ENCODE results near the gene NR2F6. TPM values are rescaled to one million over a fixed set of nuclear protein-coding genes. Genes with fewer than 3 reads are reported as not detected.

Gene NR2F6
- total RNA-seq, 3 donors from 2014 or later = 23.2 to 52.4 (median 34.7) TPM

DNA sequence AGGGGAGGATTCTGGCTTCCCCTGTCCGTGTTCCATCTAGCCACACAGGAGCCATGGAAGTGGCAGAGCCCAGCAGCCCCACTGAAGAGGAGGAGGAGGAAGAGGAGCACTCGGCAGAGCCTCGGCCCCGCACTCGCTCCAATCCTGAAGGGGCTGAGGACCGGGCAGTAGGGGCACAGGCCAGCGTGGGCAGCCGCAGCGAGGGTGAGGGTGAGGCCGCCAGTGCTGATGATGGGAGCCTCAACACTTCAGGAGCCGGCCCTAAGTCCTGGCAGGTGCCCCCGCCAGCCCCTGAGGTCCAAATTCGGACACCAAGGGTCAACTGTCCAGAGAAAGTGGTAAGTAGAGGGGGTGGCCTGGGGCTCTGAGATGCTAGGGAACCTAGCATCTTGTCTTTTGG, 23.0 kb upstream of the NR2F6 start:
- no peaks in the 10 kb centered on the region for H3K9me3 ChIP-seq
- no peak for DNase-seq (ENCODE audit: low spot score in 2 of 2)
- TF ChIP-seq POLR2A (IDR thresholded peaks at IDR 0.05) = no peak
- no peak for TF ChIP-seq POLR2AphosphoS5 (IDR thresholded peaks at IDR 0.05)
- TF ChIP-seq, protein P1, sequence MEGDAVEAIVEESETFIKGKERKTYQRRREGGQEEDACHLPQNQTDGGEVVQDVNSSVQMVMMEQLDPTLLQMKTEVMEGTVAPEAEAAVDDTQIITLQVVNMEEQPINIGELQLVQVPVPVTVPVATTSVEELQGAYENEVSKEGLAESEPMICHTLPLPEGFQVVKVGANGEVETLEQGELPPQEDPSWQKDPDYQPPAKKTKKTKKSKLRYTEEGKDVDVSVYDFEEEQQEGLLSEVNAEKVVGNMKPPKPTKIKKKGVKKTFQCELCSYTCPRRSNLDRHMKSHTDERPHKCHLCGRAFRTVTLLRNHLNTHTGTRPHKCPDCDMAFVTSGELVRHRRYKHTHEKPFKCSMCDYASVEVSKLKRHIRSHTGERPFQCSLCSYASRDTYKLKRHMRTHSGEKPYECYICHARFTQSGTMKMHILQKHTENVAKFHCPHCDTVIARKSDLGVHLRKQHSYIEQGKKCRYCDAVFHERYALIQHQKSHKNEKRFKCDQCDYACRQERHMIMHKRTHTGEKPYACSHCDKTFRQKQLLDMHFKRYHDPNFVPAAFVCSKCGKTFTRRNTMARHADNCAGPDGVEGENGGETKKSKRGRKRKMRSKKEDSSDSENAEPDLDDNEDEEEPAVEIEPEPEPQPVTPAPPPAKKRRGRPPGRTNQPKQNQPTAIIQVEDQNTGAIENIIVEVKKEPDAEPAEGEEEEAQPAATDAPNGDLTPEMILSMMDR (IDR thresholded peaks at IDR 0.05) = no peak
- intact Hi-C loops (cut with DNase I; ENCODE audit: low total_unique reads) = loop anchor here (5.0 kb wide), 1 partner anchor 641 kb away; the partner anchor contains the start of gene MED26
- H3K36me3 ChIP-seq = no peaks in the 10 kb centered on the region
- H3K27ac ChIP-seq = no peak overlapping the region
- H3K4me3 ChIP-seq = no peak overlapping the region
- H3K27me3 ChIP-seq = no peaks in the 10 kb centered on the region
- H3K4me1 ChIP-seq = peaks cover 0 to 5% of the 10 kb centered on the region in 2 donors

DNA sequence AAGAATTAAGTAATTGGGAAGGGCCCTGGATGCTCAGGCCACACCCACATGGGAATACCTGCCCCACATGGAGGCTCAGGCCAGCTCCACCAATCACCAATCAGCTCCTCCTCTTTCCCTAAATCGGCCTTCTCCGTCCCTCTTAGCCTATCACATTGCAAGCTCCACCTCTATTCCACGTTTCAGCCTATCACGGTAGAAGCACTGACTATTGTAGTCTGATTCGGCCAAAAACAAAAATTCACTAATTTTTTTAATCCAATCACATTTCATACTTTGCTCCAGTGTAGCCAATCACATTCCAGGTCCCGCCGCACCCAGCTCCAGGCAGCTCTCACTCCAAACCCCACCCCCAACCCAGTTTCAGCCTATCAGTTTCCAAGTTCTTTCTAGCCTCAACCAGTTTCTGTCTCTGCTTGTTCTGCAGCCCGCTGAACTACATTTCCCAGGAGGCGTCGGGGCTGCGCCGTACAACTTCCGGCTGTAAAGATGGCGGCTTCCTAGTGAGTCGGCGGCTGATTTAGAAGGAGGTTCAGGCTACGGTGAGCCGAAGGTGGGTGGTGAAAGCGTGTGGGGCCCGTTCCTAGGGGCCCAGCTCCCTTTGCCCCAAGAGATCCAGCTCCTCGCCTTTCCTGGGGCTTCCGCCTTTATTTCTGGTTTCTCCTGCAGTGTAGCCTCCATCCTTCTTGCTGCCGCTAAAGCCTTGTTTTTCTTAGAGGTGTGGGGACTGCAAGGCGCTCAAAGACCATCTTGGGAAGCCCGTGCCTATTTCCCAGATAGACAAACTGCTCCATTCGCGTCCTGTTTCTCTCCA, 21.5 kb upstream of the NR2F6 start, which contains the start of gene BABAM1:
TSS of gene BABAM1 (plus strand) at position 469 of the 814 bp plus-strand sequence. CDS start 1,364 bp downstream, outside the sequence.
- H3K27me3 ChIP-seq = no peaks in the 10 kb centered on the region
- H3K27ac ChIP-seq = peak within 1 kb of the TSS in 1 of 2 donors; percentile 78
- H3K4me3 ChIP-seq = peak within 1 kb of the TSS; percentile 75 to 94 (median 92)
- H3K36me3 ChIP-seq = no peaks in the 10 kb centered on the region
- H3K4me1 ChIP-seq = peaks cover 0 to 5% of the 10 kb centered on the region in 2 donors
- TF ChIP-seq POLR2A (IDR thresholded peaks at IDR 0.05) (peak; percentile 22), POLR2AphosphoS5 (IDR thresholded peaks at IDR 0.05) (peak in 2 of 3 donors; percentile 69 to 84)
- TF ChIP-seq, protein P1 (IDR thresholded peaks at IDR 0.05) = peak in 2 of 3 donors; percentile 8 to 20
- H3K9me3 ChIP-seq = no peaks in the 10 kb centered on the region
- DNase-seq (ENCODE audit: low spot score in 2 of 2) = peak; percentile 89 to 99
- intact Hi-C loops (cut with DNase I; ENCODE audit: low total_unique reads) = loop anchor here (5.0 kb wide), 1 partner anchor 640 kb away; the partner anchor contains the start of gene MED26

DNA sequence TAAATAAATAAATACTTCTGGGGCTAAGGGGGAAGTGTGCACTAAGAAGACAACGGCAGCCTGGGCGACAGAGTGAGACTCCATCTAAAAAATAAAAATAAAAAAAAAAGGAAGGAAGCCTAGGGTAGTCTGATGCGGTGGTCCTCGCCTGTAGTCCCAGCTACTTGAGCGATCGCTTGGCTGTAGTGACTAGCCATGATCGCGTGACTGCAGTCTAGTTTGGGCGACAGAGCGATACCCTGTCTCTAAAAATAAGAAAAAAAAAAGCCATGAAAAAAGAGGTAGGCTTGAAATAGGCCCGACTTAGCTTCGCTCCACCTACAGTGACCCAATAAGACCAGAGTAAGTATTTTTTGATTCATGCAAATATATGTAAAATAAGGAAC, 20.9 kb upstream of the NR2F6 start:
- Histone ChIP-seq H3K36me3 (no peaks in the 10 kb centered on the region), H3K27ac (peak overlapping the region in 1 of 2 donors; percentile 78), H3K27me3 (no peaks in the 10 kb centered on the region), H3K4me3 (peak overlapping the region in 1 of 3 donors; percentile 94), H3K4me1 (peaks cover 0 to 5% of the 10 kb centered on the region in 2 donors), H3K9me3 (no peaks in the 10 kb centered on the region)
- intact Hi-C loops (cut with DNase I; ENCODE audit: low total_unique reads) = loop anchor here (5.0 kb wide), 1 partner anchor 639 kb away; the partner anchor contains the start of gene MED26
- DNase-seq (ENCODE audit: low spot score in 2 of 2) = no peak
- TF ChIP-seq, protein P1 (IDR thresholded peaks at IDR 0.05) = no peak
- TF ChIP-seq POLR2A (IDR thresholded peaks at IDR 0.05) (no peak), POLR2AphosphoS5 (IDR thresholded peaks at IDR 0.05) (no peak)

DNA sequence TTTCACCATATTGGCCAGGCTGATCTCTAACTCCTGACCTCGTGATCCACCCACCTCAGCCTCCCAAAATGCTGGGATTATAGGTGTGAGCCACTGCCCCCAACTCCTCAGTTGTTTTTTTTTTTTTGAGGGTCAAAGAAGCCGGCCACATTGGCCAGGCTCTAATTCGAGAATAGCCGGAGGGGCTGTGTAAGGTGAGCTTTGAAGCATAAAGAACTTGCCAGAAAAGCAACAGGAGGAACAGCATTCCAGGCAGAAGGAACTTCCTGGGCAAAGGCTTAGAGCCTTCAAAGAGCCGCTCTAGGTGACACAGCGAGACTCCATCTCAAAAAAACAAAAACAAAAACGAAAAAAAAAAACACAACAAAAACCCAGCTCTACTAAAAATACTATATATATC, 20.3 kb upstream of the NR2F6 start:
- intact Hi-C loops (cut with DNase I; ENCODE audit: low total_unique reads) = loop anchor here (5.0 kb wide), 1 partner anchor 639 kb away; the partner anchor contains the start of gene MED26
- Histone ChIP-seq H3K36me3 (no peaks in the 10 kb centered on the region), H3K4me3 (no peak overlapping the region), H3K27ac (peak overlapping the region in 1 of 2 donors; percentile 78), H3K4me1 (peaks cover 0 to 5% of the 10 kb centered on the region in 2 donors), H3K27me3 (no peaks in the 10 kb centered on the region), H3K9me3 (no peaks in the 10 kb centered on the region)
- TF ChIP-seq, protein P1 (IDR thresholded peaks at IDR 0.05) = no peak
- TF ChIP-seq POLR2A (IDR thresholded peaks at IDR 0.05) = no peak
- TF ChIP-seq POLR2AphosphoS5 (IDR thresholded peaks at IDR 0.05) = no peak
- DNase-seq (ENCODE audit: low spot score in 2 of 2) = no peak

- Histone ChIP-seq H3K4me1 (peaks cover 0 to 5% of the 10 kb centered on the region in 2 donors), H3K36me3 (no peaks in the 10 kb centered on the region), H3K27me3 (no peaks in the 10 kb centered on the region), H3K4me3 (peak within 1 kb of the TSS; percentile 30 to 55 (median 37)), H3K27ac (peak within 1 kb of the TSS; percentile 45 to 63), H3K9me3 (peaks cover 0 to 4% of the 10 kb centered on the region in 2 donors)
- TF ChIP-seq POLR2A (IDR thresholded peaks at IDR 0.05) (no peak), POLR2AphosphoS5 (IDR thresholded peaks at IDR 0.05) (no peak)
- TF ChIP-seq, protein P1 (IDR thresholded peaks at IDR 0.05) = no peak
- intact Hi-C loops (cut with DNase I; ENCODE audit: low total_unique reads) = no loop called here
- no peak for DNase-seq (ENCODE audit: low spot score in 2 of 2)
These were observed 18.9 kb upstream of the NR2F6 start, which contains the start of gene USHBP1 for GRCh38 chr19:17264641-17264979. TSS of gene USHBP1 (minus strand) at chr19:17264745. CDS start at chr19:17264299, 446 bp downstream.
